ENCODE data around the gene ARRDC1. TPM values are rescaled to one million over a fixed set of nuclear protein-coding genes. Genes with fewer than 3 reads are reported as not detected.

The ARRDC1 gene
- total and polyA plus RNA-seq, 2 donors from 2014 or later = 42.3 to 88.9 TPM

GRCh38 chr9:137575716-137576411 is 29.6 kb upstream of the ARRDC1 start:
- Histone ChIP-seq H3K4me3 (ENCODE audit: low read length in 3 of 3) (no peak overlapping the region), H3K9me3 (ENCODE audit: control insufficient read depth in 2 of 3, insufficient read depth in 1 of 3, low read length in 3 of 3) (no peaks in the 10 kb centered on the region), H3K27me3 (ENCODE audit: control insufficient read depth, insufficient read depth, low read length) (no peaks in the 10 kb centered on the region), H3K27ac (ENCODE audit: low read depth in 2 of 2, low read length in 2 of 2) (no peak overlapping the region), H3K9ac (ENCODE audit: low read length in 3 of 3) (no peak overlapping the region), H3K36me3 (ENCODE audit: control insufficient read depth in 2 of 3, insufficient read depth in 3 of 3, low read length in 3 of 3) (peaks cover 3 to 31% (median 17%) of the 10 kb centered on the region in 3 donors), H3K4me1 (ENCODE audit: control insufficient read depth in 2 of 3, insufficient read depth in 2 of 3, low read depth in 1 of 3, low read length in 3 of 3) (peaks cover 0 to 8% (median 4%) of the 10 kb centered on the region in 3 donors)
- intact Hi-C loops (cut with DNase I) = no loop called here
- DNase-seq (no peak), FAIRE-seq (no peak)
- no peak for TF ChIP-seq CTCF (IDR thresholded peaks at IDR 0.05; ENCODE audit: borderline replicate concordance, extremely low read depth, insufficient read depth)

- Histone ChIP-seq H3K27ac (ENCODE audit: low read depth in 2 of 2, low read length in 2 of 2) (peak within 1 kb of the TSS; percentile 22 to 66), H3K4me1 (ENCODE audit: control insufficient read depth in 2 of 3, insufficient read depth in 2 of 3, low read depth in 1 of 3, low read length in 3 of 3) (peaks cover 0 to 13% (median 4%) of the 10 kb centered on the region in 3 donors)
- FAIRE-seq = no peak
Observed at GRCh38 chr9:137578518-137579258, 26.8 kb upstream of the ARRDC1 start, which contains the start of gene DPH7. TSS of gene DPH7 (minus strand) at chr9:137578925. CDS start at chr9:137578777, 148 bp downstream.

GRCh38 chr9:137579259-137579604 is 26.3 kb upstream of the ARRDC1 start:
- FAIRE-seq (no peak), DNase-seq (peak in 1 of 5 donors; percentile 72)
- Histone ChIP-seq H3K4me1 (ENCODE audit: control insufficient read depth in 2 of 3, insufficient read depth in 2 of 3, low read depth in 1 of 3, low read length in 3 of 3) (peaks cover 0 to 13% (median 4%) of the 10 kb centered on the region in 3 donors), H3K4me3 (ENCODE audit: low read length in 3 of 3) (peak overlapping the region; percentile 54 to 75 (median 60)), H3K9ac (ENCODE audit: low read length in 3 of 3) (peak overlapping the region in 2 of 3 donors; percentile 43 to 81), H3K27ac (ENCODE audit: low read depth in 2 of 2, low read length in 2 of 2) (peak overlapping the region; percentile 22 to 28), H3K36me3 (ENCODE audit: control insufficient read depth in 2 of 3, insufficient read depth in 3 of 3, low read length in 3 of 3) (peaks cover 3 to 25% (median 12%) of the 10 kb centered on the region in 3 donors), H3K9me3 (ENCODE audit: control insufficient read depth in 2 of 3, insufficient read depth in 1 of 3, low read length in 3 of 3) (no peaks in the 10 kb centered on the region), H3K27me3 (ENCODE audit: control insufficient read depth, insufficient read depth, low read length) (no peaks in the 10 kb centered on the region)
- TF ChIP-seq CTCF (IDR thresholded peaks at IDR 0.05; ENCODE audit: borderline replicate concordance, extremely low read depth, insufficient read depth) = no peak
- intact Hi-C loops (cut with DNase I) = no loop called here

More at GRCh38 chr9:137578518-137579258, 26.8 kb upstream of the ARRDC1 start, which contains the start of gene DPH7:
- Histone ChIP-seq H3K9ac (ENCODE audit: low read length in 3 of 3) (peak within 1 kb of the TSS; percentile 29 to 81 (median 65)), H3K9me3 (ENCODE audit: control insufficient read depth in 2 of 3, insufficient read depth in 1 of 3, low read length in 3 of 3) (no peaks in the 10 kb centered on the region), H3K4me3 (ENCODE audit: low read length in 3 of 3) (peak within 1 kb of the TSS; percentile 60 to 76 (median 75)), H3K36me3 (ENCODE audit: control insufficient read depth in 2 of 3, insufficient read depth in 3 of 3, low read length in 3 of 3) (peaks cover 3 to 27% (median 15%) of the 10 kb centered on the region in 3 donors), H3K27me3 (ENCODE audit: control insufficient read depth, insufficient read depth, low read length) (no peaks in the 10 kb centered on the region)
- intact Hi-C loops (cut with DNase I) = no loop called here
- peak; percentile 91 for TF ChIP-seq CTCF (IDR thresholded peaks at IDR 0.05; ENCODE audit: borderline replicate concordance, extremely low read depth, insufficient read depth)
- DNase-seq = peak; percentile 93 to 98 (median 96)
